Measurements from ENCODE around the gene LARGE1.

The LARGE1 gene

GRCh38 chr22:33886696-33887095 is 33.6 kb downstream of the LARGE1 start:
- no peak for DNase-seq (ENCODE audit: extremely low read depth in 1 of 2, low read depth in 1 of 2)

DNA sequence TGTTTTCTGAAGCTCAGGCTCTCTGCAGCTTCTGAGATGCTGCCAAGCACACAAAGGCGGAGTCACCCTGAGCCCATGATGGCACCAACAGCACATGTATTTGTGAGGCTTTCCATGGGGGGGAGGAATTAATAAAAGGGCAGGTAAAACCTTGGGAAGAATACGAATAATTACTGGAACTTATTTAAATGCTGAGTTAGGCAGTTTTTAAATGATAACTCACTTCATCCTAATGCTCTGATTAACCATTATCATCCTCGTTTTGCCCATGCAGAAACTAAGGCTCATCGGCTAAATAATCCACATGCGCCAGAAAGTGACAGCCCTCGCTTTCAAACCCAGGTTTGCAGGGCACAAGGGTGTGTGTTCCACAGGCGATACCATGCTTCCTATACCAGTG is 35.4 kb downstream of the LARGE1 start:
- DNase-seq (ENCODE audit: extremely low read depth in 1 of 2, low read depth in 1 of 2): no peak

DNA sequence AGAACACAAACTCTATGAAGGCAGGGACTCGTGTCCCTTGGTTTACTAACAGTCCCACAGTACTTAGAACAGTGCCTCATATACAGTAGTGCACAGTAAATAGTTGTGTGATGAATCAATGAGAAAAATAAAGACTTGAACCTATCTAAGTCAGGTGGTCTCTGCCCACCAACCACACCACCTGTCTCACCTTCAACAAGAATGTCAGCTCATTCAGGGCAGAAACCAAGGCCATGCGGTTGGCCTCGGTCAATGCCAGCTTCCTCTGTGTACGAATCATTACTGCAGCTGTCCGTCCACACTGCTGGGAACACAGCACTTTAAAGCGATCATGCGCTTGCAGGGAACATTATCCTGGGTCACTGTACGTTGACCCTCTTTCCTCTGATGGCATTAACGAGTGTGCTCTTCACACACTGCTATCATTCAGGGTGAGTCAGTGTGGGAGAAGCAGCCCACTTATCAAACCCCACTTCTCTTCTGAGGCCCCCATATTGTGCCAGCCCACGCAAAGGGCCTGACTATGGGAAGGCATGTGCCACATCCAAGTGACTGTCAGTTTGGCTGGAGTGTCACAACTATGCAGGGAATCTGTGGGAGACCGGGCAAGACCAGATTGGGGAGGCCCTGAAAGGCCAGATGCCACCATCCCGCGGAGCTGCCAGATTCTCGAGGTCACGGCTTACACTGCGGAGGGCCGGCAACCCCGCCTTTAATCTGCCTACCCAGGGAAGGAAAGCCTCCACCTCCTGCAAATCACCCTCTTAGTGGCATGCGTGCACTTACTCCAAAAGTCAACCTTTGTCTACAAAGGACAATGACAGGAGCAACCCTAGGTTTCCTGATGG is 36.1 kb downstream of the LARGE1 start:
- no peak for DNase-seq (ENCODE audit: extremely low read depth in 1 of 2, low read depth in 1 of 2)

DNA sequence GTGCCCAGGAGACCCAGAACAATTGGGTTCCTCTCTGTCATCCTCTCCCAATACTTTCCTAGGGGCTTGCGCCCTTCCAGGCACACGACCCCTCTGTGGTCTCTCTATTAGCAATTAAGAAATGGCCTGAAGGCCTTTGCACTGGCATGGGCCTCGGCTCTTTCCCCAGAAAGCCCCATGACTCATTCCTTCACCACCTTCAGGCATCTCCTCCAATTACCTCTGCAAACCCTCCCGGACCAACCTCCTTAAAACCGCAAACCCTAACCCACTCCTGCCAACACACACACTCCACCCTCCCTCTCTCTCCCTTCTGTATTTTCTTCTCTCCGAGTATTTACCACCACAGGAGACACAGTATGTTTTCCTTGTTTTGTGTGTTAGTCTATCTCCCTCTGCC is 36.7 kb downstream of the LARGE1 start:
- DNase-seq (ENCODE audit: extremely low read depth in 1 of 2, low read depth in 1 of 2): no peak

GRCh38 chr22:33882991-33883390 is 37.3 kb downstream of the LARGE1 start:
- no peak for DNase-seq (ENCODE audit: extremely low read depth in 1 of 2, low read depth in 1 of 2)

DNA sequence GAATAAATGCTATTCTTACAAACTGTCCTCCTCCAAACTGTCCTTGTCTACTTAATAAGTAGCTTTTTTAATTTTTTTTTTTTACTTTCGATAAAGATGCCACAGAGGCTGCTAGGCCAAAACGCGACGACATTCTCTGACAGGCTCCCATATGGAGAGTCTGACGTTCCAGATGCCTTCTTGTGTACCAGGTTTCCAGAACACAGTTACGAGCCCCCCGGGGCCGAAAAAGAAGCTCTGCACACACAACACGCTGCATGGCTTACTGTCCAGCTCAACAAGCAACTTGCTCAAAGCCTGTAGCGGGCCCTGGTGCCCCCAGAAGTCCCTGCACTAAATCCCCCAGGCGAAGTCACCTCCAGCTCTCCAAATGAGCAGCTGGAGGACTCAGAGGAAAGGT is 39.3 kb downstream of the LARGE1 start:
- no peak for DNase-seq (ENCODE audit: extremely low read depth in 1 of 2, low read depth in 1 of 2)

DNA sequence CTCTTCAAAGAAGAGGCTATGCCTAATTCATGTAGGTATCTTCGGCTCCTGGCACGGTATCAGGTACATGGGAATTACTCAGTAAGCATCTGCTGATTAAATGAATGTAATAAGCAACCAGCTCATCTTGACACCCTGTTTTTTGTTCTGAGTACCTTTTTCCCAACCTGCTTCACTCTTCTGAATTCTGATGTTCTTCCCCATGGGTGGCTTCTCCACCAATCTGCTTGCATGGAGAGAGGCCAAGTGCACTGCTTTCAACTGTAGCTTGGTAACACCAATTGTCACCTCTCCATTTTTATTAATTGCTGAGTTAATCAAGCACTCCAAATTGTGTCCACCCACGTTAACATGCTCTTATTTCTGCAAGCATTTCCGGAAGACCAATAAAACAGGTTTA is 40.5 kb downstream of the LARGE1 start:
- no peak for DNase-seq (ENCODE audit: extremely low read depth in 1 of 2, low read depth in 1 of 2)

DNA sequence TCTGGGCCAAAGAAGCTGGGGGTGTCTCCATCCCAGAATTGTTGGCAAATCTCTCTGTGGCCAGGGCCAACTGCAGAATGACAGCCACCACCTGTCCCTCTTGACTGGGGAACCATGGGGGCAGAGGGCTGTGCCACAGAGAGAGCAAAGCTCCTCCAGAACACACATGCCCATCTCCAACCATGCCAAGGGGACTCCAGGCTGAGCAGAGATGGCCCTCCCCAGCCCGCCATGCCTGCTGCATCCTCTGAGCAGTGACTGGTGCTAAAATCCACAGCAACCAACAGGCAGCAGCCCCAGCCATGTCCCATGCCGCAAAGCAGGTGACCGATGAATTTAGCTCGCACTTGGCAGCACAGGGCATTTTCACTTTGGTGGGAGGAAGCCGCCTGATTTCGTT is 45.0 kb downstream of the LARGE1 start:
- no peak for DNase-seq (ENCODE audit: extremely low read depth in 1 of 2, low read depth in 1 of 2)

- DNase-seq (ENCODE audit: extremely low read depth in 1 of 2, low read depth in 1 of 2): no peak
These were observed 46.1 kb downstream of the LARGE1 start for GRCh38 chr22:33874206-33874605.

- DNase-seq (ENCODE audit: extremely low read depth in 1 of 2, low read depth in 1 of 2): no peak
These were observed 46.6 kb downstream of the LARGE1 start for GRCh38 chr22:33873666-33874065.

- DNase-seq (ENCODE audit: extremely low read depth in 1 of 2, low read depth in 1 of 2): no peak
These were observed 47.1 kb downstream of the LARGE1 start for GRCh38 chr22:33873186-33873585.

DNA sequence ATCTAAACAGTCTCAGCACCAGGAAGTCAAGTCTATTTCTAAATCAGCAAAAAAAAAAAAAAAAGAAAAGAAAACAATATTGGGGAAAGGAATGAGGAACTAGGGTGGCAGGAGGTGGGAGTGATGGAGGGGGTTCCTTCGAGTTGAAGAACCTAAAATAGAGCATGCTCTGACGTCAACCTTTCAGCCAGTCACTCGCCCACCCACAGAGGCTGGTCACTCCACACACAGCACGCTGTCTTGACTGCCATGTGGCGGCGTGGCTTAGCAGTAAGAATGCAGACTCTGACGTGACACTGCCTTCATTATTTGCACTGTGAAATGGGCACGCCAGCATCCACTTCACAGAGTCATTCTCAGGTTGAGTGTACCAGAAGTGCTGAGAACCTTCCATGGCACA is 48.3 kb downstream of the LARGE1 start:
- no peak for DNase-seq (ENCODE audit: extremely low read depth in 1 of 2, low read depth in 1 of 2)

DNA sequence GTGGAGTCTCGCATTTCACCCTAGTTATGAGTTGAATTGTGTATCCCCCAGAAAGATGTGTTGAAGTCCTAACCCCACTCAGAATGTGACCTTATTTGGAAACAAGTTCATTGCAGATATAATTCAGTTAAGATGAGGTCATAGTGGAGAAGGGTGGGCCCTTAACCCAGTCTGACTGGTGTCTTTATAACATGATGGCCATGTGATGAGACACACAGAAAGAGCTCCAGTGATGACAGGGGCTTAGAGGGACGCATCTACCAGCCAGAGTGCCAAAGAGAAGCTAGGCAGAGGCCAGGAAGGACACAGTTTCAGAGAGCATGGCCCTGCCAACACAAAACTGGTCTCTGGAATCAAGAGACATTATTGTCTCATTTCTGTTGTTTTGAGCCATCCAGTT is 50.3 kb downstream of the LARGE1 start:
- no peak for DNase-seq (ENCODE audit: extremely low read depth in 1 of 2, low read depth in 1 of 2)

DNA sequence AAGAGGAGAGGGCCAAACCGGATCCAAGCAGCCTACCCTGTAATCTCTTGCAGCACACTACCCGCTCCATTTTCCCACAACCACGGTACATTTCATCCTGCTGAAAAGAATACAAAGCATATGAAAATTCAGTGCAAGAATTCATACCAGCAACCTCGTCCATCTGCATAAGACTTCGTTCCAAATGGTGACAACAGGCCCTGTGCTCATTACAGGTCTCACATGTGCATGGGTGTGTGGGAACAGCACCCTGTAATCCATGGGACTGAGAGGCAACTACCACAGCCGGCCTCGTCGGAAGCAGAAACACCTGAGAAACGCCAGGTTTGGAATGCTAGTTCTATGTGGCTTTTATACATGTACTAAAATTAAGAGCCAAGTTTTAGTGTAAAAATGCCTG is 52.3 kb downstream of the LARGE1 start:
- no peak for DNase-seq (ENCODE audit: extremely low read depth in 1 of 2, low read depth in 1 of 2)

DNA sequence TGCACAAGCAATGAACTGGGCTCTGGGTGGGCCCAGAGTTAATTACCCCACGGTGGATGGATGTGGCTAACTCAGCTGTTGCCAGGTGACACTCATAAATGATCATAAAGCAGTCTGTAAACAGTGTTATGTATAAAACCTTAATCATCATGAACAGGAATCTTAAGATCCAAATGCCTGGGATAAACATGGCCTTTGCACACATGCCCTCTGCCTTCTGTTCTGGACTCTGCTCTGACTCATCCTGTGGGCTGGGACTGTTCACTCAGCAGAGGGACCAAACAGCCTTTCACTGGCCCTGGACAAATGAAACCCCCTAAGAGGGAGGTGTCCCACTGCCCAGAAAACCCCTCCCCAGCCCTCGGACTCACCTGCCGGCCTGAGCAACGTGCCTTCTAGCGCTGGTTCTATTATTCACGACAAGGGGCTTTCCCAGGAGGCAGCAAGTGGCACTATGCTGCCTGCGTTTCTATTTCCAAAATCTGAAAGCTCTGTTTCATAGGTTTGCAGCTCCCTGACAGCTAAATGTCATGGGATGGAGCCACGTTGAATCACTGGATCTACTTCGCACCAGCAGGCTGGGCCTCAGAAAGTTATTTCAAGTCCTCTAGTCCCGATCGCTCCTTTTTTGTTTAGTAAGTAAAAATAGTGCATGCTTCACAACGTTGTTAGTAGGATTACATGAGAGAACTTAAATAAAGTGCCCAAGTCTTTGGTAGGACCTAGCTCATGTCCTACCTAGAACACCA is 53.0 kb downstream of the LARGE1 start:
- no peak for DNase-seq (ENCODE audit: extremely low read depth in 1 of 2, low read depth in 1 of 2)

DNA sequence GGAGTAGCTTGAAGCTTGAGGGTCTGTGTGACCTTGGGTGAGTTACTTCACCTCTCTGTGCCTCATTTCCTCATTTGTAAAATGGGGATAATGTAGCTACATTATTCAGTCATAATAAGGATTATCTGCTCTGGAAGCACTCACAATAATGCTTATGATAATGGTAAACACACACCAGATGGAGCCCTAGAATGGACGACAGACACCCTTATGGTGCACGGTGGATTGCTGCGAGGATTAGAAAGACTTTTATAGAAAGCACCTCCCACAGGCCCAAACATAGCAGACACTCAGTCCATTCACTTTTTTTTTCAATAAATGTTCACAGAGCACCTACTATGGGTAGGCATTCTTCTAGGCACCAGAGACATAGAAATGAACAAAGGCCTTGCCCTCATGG is 53.8 kb downstream of the LARGE1 start:
- DNase-seq (ENCODE audit: extremely low read depth in 1 of 2, low read depth in 1 of 2): no peak

GRCh38 chr22:33865996-33866395 is 54.3 kb downstream of the LARGE1 start:
- DNase-seq (ENCODE audit: extremely low read depth in 1 of 2, low read depth in 1 of 2): no peak

DNA sequence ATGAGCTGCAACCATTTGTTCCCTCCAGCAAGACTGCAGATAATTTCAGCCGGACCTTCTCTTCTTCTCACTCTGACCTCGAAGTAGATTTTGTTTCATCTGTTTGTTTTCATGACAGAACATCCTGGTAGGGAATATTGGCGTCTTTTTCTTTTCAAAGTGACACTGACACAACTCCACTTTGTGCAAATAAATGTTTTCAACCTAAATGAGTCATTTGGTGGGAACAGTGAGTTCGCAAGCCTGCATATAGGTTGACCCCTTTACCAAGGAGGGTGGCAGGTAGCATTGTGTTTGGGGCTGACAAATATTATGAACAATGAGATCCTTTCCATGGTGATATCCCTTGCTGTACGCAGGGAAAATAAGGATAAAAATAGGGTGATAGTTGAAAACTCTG is 55.0 kb downstream of the LARGE1 start:
- no peak for DNase-seq (ENCODE audit: extremely low read depth in 1 of 2, low read depth in 1 of 2)

GRCh38 chr22:33864723-33865130 is 55.5 kb downstream of the LARGE1 start:
- DNase-seq (ENCODE audit: extremely low read depth in 1 of 2, low read depth in 1 of 2): no peak

DNA sequence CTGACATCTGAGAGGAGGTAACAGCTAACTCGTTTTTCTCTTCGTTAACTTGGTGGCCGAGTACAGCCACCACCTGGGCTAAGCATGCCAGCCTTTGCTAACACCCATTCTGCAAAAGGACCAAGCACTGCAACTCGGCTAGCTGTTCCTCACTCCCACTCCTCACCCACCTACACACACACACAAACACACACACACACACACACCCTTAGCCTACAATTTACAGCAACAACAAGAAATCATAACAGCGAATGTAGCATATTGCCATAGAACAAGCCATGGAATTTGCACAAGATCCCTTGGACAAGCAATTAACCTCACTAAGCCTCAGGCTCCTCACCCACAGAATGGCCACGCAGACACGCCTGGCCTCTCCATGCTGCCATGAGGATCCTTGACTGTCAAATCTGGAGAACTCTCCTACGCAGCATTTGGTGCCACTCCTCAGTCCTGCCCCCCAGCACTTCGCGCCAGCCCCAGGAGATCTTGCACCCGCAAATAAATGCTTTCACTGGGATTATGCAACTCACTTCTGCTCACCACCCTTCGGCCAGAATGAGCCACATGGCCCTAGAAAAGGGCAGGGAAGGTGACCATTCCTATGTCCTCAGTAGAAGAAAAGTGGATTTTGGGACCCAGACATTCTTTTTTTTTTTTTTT is 58.9 kb downstream of the LARGE1 start:
- DNase-seq (ENCODE audit: extremely low read depth in 1 of 2, low read depth in 1 of 2): no peak

- no peak for DNase-seq (ENCODE audit: extremely low read depth in 1 of 2, low read depth in 1 of 2)
These were observed 59.9 kb downstream of the LARGE1 start for GRCh38 chr22:33860386-33860785.

GRCh38 chr22:33859311-33859710 is 61.0 kb downstream of the LARGE1 start:
- DNase-seq (ENCODE audit: extremely low read depth in 1 of 2, low read depth in 1 of 2): no peak
